K562 (cell line): Measurements from ENCODE around the gene ZRANB3. TPM values are rescaled to one million over a fixed set of nuclear protein-coding genes. Genes with fewer than 3 reads are reported as not detected.

Experiments
- ATAC-seq: fragments of 200-7000 bp; cut with Tn5 transposase; 3 replicates; pipeline ENCODE4 v1.9.1; 2020; ENCODE audit warnings: moderate library complexity
- BruUV-seq: library from RNA; stranded (reverse); fragments of 400-500 nt; replicated peaks from 2 replicates; lab custom pipeline; 2021; lab: Mats Ljungman, UMichigan
- CTCF ChIA-PET: fragments of 300-600 bp; formaldehyde crosslinking; extraction: SDS; loops from one replicate; lab custom pipeline; 2021; ENCODE audit warnings: low intra/inter-chr PET ratio; lab: Yijun Ruan, JAX
- POLR2A ChIA-PET: fragments of 300-600, 350-650 bp; sonication (Branson Sonifier 250); formaldehyde crosslinking; extraction: SDS; loops from one replicate; lab custom pipeline; 2021; ENCODE audit warnings: antibody characterized with exemption, inconsistent platforms; lab: Yijun Ruan, JAX
- DNase-seq, 4 experiments: peaks; one replicate each; pipeline versions ENCODE4 v3.0.0 to v3.0.0-alpha.2; 2011 to 2018; ENCODE audit warnings: low spot score in 3 of 4, mixed read lengths in 3 of 4; ENCODE audit errors: extremely low read depth in 1 of 4
- FAIRE-seq: peaks from 2 replicates; lab custom pipeline; 2011; peaks lifted over from hg19 to GRCh38; lab: Jason Lieb, UNC
- H2AFZ ChIP-seq: 2 replicates; pipeline ENCODE4 v1.6.0; 2011; ENCODE audit warnings: low read depth, low read length, control low read depth, inconsistent platforms
- H3K27ac ChIP-seq: fragments of 200-600 bp; 3 replicates; pipeline ENCODE4 v1.8.0; 2011; ENCODE audit warnings: low read depth, mild to moderate bottlenecking, control low read depth, inconsistent platforms, low read length, moderate library complexity, mixed read lengths; ENCODE audit errors: extremely low read depth
- H3K27me3 ChIP-seq, 2 experiments: fragments of 300-600 bp in 1 of 2; 2 replicates in 1 of 2; 3 replicates in 1 of 2; pipeline versions ENCODE4 v1.6.0 to v1.8.0; 2011; ENCODE audit warnings: inconsistent platforms in 2 of 2, low read length in 2 of 2, mild to moderate bottlenecking in 1 of 2, mixed read lengths in 1 of 2, moderate library complexity in 1 of 2; ENCODE audit not compliant: control insufficient read depth in 2 of 2, insufficient read depth in 2 of 2
- H3K36me3 ChIP-seq: fragments of 300-600 bp; 3 replicates; pipeline ENCODE4 v1.8.0; 2011; ENCODE audit warnings: mild to moderate bottlenecking, low read length, inconsistent platforms; ENCODE audit not compliant: control insufficient read depth, insufficient read depth
- H3K4me1 ChIP-seq, 2 experiments: fragments of 200-600 bp in 1 of 2; replicated peaks in 1 of 2; 2 replicates in 1 of 2; 3 replicates in 1 of 2; pipeline versions ENCODE4 v1.5.1 to v1.8.0; 2011; ENCODE audit warnings: inconsistent platforms in 2 of 2, low read length in 2 of 2, mild to moderate bottlenecking in 1 of 2, mixed read lengths in 1 of 2, moderate library complexity in 1 of 2; ENCODE audit not compliant: control insufficient read depth in 2 of 2, insufficient read depth in 2 of 2
- H3K4me2 ChIP-seq: 2 replicates; pipeline ENCODE4 v1.6.1; 2011; ENCODE audit warnings: low read length, control low read depth, inconsistent platforms, mixed read lengths; ENCODE audit not compliant: insufficient read depth
- H3K4me3 ChIP-seq: fragments of 200-600 bp; sonication (generic), shearing (Covaris generic); 2 replicates; pipeline ENCODE4 v1.5.1; 2016; ENCODE audit warnings: control low read depth, inconsistent platforms
- H3K79me2 ChIP-seq: fragments of 200-600 bp; 3 replicates; pipeline ENCODE4 v1.8.0; 2011; ENCODE audit warnings: low read length, inconsistent platforms; ENCODE audit not compliant: control insufficient read depth, insufficient read depth
- H3K9ac ChIP-seq, 2 experiments: 2 replicates each; pipeline versions ENCODE4 v1.6.0 to v1.6.1; 2011; ENCODE audit warnings: low read depth in 2 of 2, low read length in 2 of 2, control low read depth in 1 of 2, inconsistent platforms in 1 of 2, mild to moderate bottlenecking in 1 of 2, mixed read lengths in 1 of 2; ENCODE audit not compliant: insufficient read depth in 1 of 2
- H3K9me1 ChIP-seq: one replicate; pipeline ENCODE4 v1.6.0; 2011; ENCODE audit warnings: inconsistent platforms, mild to moderate bottlenecking, low read length, moderate library complexity; ENCODE audit not compliant: control insufficient read depth, insufficient read depth
- H3K9me3 ChIP-seq: replicated peaks from 2 replicates; pipeline ENCODE4 v1.5.1; 2011; ENCODE audit warnings: low read depth, low read length, inconsistent platforms; ENCODE audit not compliant: control insufficient read depth, insufficient read depth
- H4K20me1 ChIP-seq: replicated peaks from 2 replicates; pipeline ENCODE4 v1.6.1; 2011; ENCODE audit warnings: low read length, inconsistent platforms, mixed read lengths; ENCODE audit not compliant: control insufficient read depth, insufficient read depth
- ATF2 ChIP-seq: sonication (generic); formaldehyde crosslinking; IDR thresholded peaks from 2 replicates; pipeline ENCODE4 v1.8.1; 2022; ENCODE audit warnings: missing genetic modification reagents
- BRD4 ChIP-seq: fragments of 200-600 bp; sonication (generic); IDR thresholded peaks from 2 replicates; pipeline ENCODE4 v1.6.1; 2017; ENCODE audit warnings: inconsistent platforms
- C11orf30 ChIP-seq: fragments of 450-650 bp; IDR thresholded peaks from 2 replicates; pipeline ENCODE4 v1.6.1; 2016; ENCODE audit warnings: low read depth, mild to moderate bottlenecking
- CTCFL ChIP-seq: IDR thresholded peaks from 2 replicates; pipeline ENCODE4 v1.6.1; 2011; ENCODE audit warnings: borderline replicate concordance, low read depth, mild to moderate bottlenecking, moderate library complexity, low read length; ENCODE audit not compliant: insufficient read depth, poor library complexity, severe bottlenecking
- FOXO4 ChIP-seq: fragments of 450-650 bp; formaldehyde crosslinking; IDR thresholded peaks from 2 replicates; pipeline ENCODE4 v1.4.0; 2020; ENCODE audit warnings: mild to moderate bottlenecking, moderate library complexity
- MAFF ChIP-seq: IDR thresholded peaks from 2 replicates; pipeline ENCODE4 v1.6.1; 2012; ENCODE audit warnings: low read length, improper control_type of control experiment
- MYNN ChIP-seq, 2 experiments: sonication (generic); formaldehyde crosslinking in 1 of 2; IDR thresholded peaks; 2 replicates each; pipeline versions ENCODE4 v1.5.0 to v1.6.1; 2016 to 2020; ENCODE audit warnings: antibody characterized with exemption in 1 of 2, missing genetic modification reagents in 1 of 2
- NCOA6 ChIP-seq: fragments of 450-650 bp; IDR thresholded peaks from 2 replicates; pipeline ENCODE4 v1.6.1; 2017; ENCODE audit warnings: mild to moderate bottlenecking
- NFATC3 ChIP-seq: fragments of 450-650 bp; IDR thresholded peaks from 2 replicates; pipeline ENCODE4 v1.6.1; 2017; ENCODE audit warnings: mild to moderate bottlenecking
- NR2C2 ChIP-seq, 2 experiments: fragments of 200-800 bp in 1 of 2; sonication (Bioruptor generic) in 1 of 2; sonication (generic) in 1 of 2; formaldehyde crosslinking in 1 of 2; IDR thresholded peaks; 2 replicates each; pipeline versions ENCODE4 v1.6.1 to v1.8.0; 2016 to 2022; ENCODE audit warnings: mild to moderate bottlenecking in 1 of 2, missing compliant biosample characterization in 1 of 2, missing genetic modification characterization in 1 of 2, missing genetic modification reagents in 1 of 2
- PCBP1 ChIP-seq: fragments of 200-400 bp; formaldehyde crosslinking; IDR thresholded peaks from 2 replicates; pipeline ENCODE4 v1.6.1; 2018; ENCODE audit warnings: mild to moderate bottlenecking, low read depth, low read length; ENCODE audit not compliant: poor library complexity, severe bottlenecking
- SREBF1 ChIP-seq: fragments of 150-350 bp; IDR thresholded peaks from 2 replicates; pipeline ENCODE4 v1.6.1; 2014; ENCODE audit warnings: antibody characterized with exemption, low read depth, low read length, borderline replicate concordance
- SRF ChIP-seq, 2 experiments: fragments of 250-450, 450-650 bp in 1 of 2; sonication (Bioruptor Pico) in 1 of 2; sonication (generic) in 1 of 2; formaldehyde crosslinking; IDR thresholded peaks; 2 replicates each; pipeline versions ENCODE4 v1.5.0 to v1.5.1; 2020 to 2022; ENCODE audit warnings: mild to moderate bottlenecking in 1 of 2, missing genetic modification reagents in 1 of 2
- TAF15 ChIP-seq: fragments of 200-400 bp; formaldehyde crosslinking; IDR thresholded peaks from 2 replicates; pipeline ENCODE4 v1.6.1; 2017; ENCODE audit warnings: mild to moderate bottlenecking, low read depth, low read length, moderate library complexity
- ZBTB5 ChIP-seq: fragments of 450-650 bp; IDR thresholded peaks from 2 replicates; pipeline ENCODE4 v1.6.1; 2017; ENCODE audit warnings: antibody characterized with exemption
- ZNF253 ChIP-seq: fragments of 250-450 bp; sonication (Bioruptor Pico); conservative IDR thresholded peaks from 2 replicates; pipeline ENCODE4 v1.6.1; 2021; ENCODE audit warnings: mild to moderate bottlenecking
- ZNF431 ChIP-seq: sonication (generic); formaldehyde crosslinking; IDR thresholded peaks from 2 replicates; pipeline ENCODE4 v1.8.0; 2022; ENCODE audit warnings: mild to moderate bottlenecking, missing genetic modification reagents
- in situ Hi-C: fragments of 300-500 bp; cut with MboI; formaldehyde crosslinking; loops from 4 replicates; pipeline ENCODE4 v1.15.0; 2018; ENCODE audit warnings: inconsistent platforms, mixed read lengths
- intact Hi-C: fragments of 100-400 bp; cut with micrococcal nuclease; formaldehyde crosslinking; loops from 2 replicates; pipeline ENCODE4 v1.14.2; 2022
- polyA plus RNA-seq, 8 experiments: library from polyadenylated mRNA; depleted of rRNA in 4 of 8; stranded (reverse) in 5 of 8; unstranded in 3 of 8; fragments of >200 nt; fragmentation: Nextera tagmentation in 2 of 8; fragmentation: Illumina TruSeq in 1 of 8; extraction: Ambion mirVana in 2 of 8; extraction: Trizol in 1 of 8; gene quantifications; 2 replicates each; pipeline versions ENCODE4 v1.2.1 to v1.2.3, GENCODE V29; 2011 to 2014; ENCODE audit warnings: inconsistent platforms in 1 of 8, missing spikeins in 1 of 8
- total RNA-seq, 7 experiments: library from RNA; depleted of rRNA in 6 of 7; stranded (reverse); fragments of >200 nt in 6 of 7; fragmentation: Illumina TruSeq in 2 of 7; extraction: Trizol in 2 of 7; gene quantifications; 2 replicates each; pipeline versions ENCODE4 v1.2.1 to v1.2.3, GENCODE V29; 2011 to 2021; ENCODE audit warnings: low replicate concordance in 1 of 7

ZRANB3 gene
- total and polyA plus RNA-seq, 9 of the 15 experiments (the other 6 are each of a cell fraction or from before 2014, with no cell fraction given): 8.6 to 21.3 (median 14.7) TPM

- H3K79me2 ChIP-seq: no peaks in the 10 kb centered on the region
- H3K4me3 ChIP-seq: no peak overlapping the region
- H3K4me2 ChIP-seq: no peak overlapping the region
- POLR2A ChIA-PET: no interaction called here
- no peak for ATAC-seq
- DNase-seq: no peak
- H3K4me1 ChIP-seq: no peaks in the 10 kb centered on the region; a peak in 1 of 5 replicates
- intact Hi-C loops (no loop called here), in situ Hi-C loops (no loop called here)
- H3K9me3 ChIP-seq: no peaks in the 10 kb centered on the region; the same call in 1 of the 2 replicates
- no peaks in the 10 kb centered on the region for H3K36me3 ChIP-seq
- no peaks in the 10 kb centered on the region for H3K9me1 ChIP-seq
- no peaks in the 10 kb centered on the region for H4K20me1 ChIP-seq
- no peak overlapping the region for H3K27ac ChIP-seq
- no TSS peak for BruUV-seq
- no peak for FAIRE-seq
- H3K9ac ChIP-seq: no peak overlapping the region
- H2AFZ ChIP-seq: no peak overlapping the region
- CTCF ChIA-PET: no interaction called here
- H3K27me3 ChIP-seq: no peaks in the 10 kb centered on the region
- no peak for TF ChIP-seq SRF (CRISPR knock-in tag; IDR thresholded peaks at IDR 0.05)
- no peak for TF ChIP-seq FOXO4 (CRISPR knock-in tag)
- no peak for TF ChIP-seq ATF2 (CRISPR knock-in tag)
- TF ChIP-seq BRD4: no peak
- TF ChIP-seq NFATC3: no peak
- TF ChIP-seq ZNF253 (CRISPR knock-in tag): no peak
- no peak for TF ChIP-seq C11orf30
- no peak for TF ChIP-seq SREBF1
- TF ChIP-seq MAFF: no peak
- no peak for TF ChIP-seq ZBTB5
- no peak for TF ChIP-seq NR2C2 (CRISPR knock-in tag; IDR thresholded peaks at IDR 0.05)
- no peak for TF ChIP-seq NR2C2 (tag; IDR thresholded peaks at IDR 0.05)
- no peak for TF ChIP-seq MYNN (IDR thresholded peaks at IDR 0.05)
- no peak for TF ChIP-seq MYNN (CRISPR knock-in tag; IDR thresholded peaks at IDR 0.05)
- no peak for TF ChIP-seq CTCFL
- TF ChIP-seq PCBP1: no peak
- no peak for TF ChIP-seq ZNF431 (CRISPR knock-in tag)
- TF ChIP-seq TAF15: no peak
- no peak for TF ChIP-seq NCOA6
Observed at GRCh38 chr2:135378591-135378990, 152.4 kb downstream of the ZRANB3 start.
